ENCODE data around the gene MKNK2.

Gene MKNK2

DNA sequence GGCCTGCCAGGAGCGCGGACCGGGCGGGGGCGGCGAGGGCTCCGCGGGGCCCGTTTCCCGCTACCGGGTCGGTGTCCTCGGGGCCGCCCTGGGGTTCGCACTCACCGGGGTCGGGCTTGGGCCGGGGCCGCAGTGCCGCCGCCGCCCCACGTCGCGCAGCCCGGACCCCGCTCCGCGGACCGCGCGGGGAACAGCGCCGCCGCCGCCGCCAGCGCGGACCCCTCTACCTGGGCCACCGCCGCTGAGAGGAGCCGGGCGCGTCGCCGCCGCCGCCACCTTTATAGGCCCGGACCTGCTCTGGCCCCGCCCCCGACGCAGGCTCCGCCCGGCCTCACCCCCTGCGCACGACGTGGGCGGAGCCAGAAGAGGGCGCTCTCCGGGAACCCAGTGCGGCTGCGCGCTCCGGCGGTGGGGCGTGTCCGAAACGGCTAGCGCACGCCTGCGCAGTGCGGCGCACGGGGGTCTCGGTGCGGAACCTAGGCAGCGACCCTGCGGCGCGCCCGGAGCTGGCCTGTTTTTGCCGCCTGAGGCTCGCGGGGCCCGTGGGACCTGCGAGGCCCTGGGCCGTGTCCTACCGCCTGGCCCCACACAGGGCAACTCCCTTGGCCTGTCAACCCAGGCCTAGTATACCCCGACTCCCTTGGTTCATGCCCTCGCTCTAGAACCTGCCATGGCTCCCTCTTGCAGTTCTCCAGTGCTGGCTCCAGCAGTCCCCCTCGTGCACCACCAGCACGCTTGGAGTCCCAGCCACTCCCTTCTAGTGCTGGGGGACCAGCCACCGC is at the start of gene MKNK2:
Gene MKNK2 (minus strand): TSS at position 254 of the 782 bp plus-strand sequence. CDS start 393 bp downstream, outside the sequence.
- DNase-seq (ENCODE audit: low read depth): peak; percentile 65
- H3K4me3 ChIP-seq (ENCODE audit: low read depth, low read length): peak within 1 kb of the TSS; percentile 93
- in situ Hi-C loops (cut with HindIII; ENCODE audit: low sequenced_read_pairs): no loop called here
- TF ChIP-seq, protein P1, sequence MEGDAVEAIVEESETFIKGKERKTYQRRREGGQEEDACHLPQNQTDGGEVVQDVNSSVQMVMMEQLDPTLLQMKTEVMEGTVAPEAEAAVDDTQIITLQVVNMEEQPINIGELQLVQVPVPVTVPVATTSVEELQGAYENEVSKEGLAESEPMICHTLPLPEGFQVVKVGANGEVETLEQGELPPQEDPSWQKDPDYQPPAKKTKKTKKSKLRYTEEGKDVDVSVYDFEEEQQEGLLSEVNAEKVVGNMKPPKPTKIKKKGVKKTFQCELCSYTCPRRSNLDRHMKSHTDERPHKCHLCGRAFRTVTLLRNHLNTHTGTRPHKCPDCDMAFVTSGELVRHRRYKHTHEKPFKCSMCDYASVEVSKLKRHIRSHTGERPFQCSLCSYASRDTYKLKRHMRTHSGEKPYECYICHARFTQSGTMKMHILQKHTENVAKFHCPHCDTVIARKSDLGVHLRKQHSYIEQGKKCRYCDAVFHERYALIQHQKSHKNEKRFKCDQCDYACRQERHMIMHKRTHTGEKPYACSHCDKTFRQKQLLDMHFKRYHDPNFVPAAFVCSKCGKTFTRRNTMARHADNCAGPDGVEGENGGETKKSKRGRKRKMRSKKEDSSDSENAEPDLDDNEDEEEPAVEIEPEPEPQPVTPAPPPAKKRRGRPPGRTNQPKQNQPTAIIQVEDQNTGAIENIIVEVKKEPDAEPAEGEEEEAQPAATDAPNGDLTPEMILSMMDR (IDR thresholded peaks at IDR 0.05; ENCODE audit: low read depth, low read length, missing control alignments): peak; percentile 46

DNA sequence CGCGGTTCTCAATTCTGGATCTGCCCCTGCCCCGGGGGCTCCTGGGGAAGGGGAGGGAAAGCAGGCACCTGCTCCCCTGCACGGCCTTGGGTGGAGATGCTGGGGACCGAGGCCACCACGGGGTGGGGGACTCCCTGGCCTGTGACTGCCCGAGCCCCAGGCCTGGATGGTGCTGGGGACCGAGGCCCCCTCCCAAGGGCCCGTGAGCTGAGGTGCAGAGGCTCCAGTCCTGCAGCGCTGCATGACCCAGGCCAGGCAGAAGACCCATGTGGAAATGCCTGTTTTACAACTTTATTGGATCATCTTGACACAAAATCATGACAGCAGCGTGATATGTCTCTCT is 49.6 kb upstream of the MKNK2 start:
- H3K4me3 ChIP-seq (ENCODE audit: low read depth, low read length): no peak overlapping the region
- TF ChIP-seq, protein P1 (IDR thresholded peaks at IDR 0.05; ENCODE audit: low read depth, low read length, missing control alignments): no peak
- in situ Hi-C loops (cut with HindIII; ENCODE audit: low sequenced_read_pairs): no loop called here
- DNase-seq (ENCODE audit: low read depth): no peak

DNA sequence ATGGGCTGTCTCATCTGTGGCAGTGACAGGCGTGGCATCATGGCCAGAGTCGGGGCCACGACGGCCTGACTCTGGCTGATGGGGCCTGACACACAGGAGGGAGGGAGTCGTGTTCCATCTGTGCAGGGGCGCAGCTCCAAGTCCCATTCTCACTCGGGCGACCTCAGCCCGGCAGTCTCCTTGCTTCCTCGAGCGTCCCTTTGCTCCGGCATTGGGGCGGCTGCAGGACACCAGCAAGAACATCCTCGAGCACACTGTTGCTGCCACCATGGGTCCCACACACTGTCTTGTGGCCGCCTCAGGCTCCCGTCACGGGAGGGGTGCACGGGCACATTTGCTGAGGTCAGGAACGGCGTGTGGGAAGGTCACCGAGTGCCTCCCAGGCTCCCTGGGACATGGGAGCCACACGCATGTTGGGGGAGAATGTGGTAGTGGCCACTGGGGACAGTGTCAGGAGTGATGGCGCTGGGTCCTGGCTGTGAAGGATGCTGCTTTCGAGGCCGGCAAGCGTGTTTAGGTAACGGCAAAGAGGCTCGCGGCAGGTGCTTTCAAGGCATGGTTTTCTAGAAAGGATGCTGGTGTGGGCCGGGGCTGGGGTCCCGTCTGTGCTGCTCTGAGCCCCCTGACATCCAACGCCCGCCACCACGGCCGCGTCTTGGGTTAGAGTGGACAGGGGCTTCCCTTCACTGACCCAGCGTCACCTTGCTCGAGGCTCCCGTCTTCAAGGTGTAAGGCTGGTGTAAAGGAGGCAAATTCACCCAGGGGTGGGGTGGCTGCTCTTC is 49.1 kb upstream of the MKNK2 start:
- no peak overlapping the region for H3K4me3 ChIP-seq (ENCODE audit: low read depth, low read length)
- DNase-seq (ENCODE audit: low read depth): no peak
- in situ Hi-C loops (cut with HindIII; ENCODE audit: low sequenced_read_pairs): no loop called here
- TF ChIP-seq, protein P1 (IDR thresholded peaks at IDR 0.05; ENCODE audit: low read depth, low read length, missing control alignments): no peak

DNA sequence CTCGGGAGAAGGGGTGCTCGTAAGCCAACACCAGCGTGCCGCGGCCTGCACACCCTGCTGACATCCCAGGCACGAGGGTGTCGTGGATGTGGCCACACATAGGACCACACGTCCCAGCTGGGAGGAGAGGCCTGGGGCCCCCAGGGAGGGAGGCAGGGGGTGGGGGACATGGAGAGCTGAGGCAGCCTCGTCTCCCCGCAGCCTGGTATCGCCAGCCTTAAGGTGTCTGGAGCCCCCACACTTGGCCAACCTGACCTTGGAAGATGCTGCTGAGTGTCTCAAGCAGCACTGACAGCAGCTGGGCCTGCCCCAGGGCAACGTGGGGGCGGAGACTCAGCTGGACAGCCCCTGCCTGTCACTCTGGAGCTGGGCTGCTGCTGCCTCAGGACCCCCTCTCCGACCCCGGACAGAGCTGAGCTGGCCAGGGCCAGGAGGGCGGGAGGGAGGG is 48.0 kb upstream of the MKNK2 start:
- H3K4me3 ChIP-seq (ENCODE audit: low read depth, low read length): no peak overlapping the region
- no peak for DNase-seq (ENCODE audit: low read depth)
- TF ChIP-seq, protein P1 (IDR thresholded peaks at IDR 0.05; ENCODE audit: low read depth, low read length, missing control alignments): no peak
- in situ Hi-C loops (cut with HindIII; ENCODE audit: low sequenced_read_pairs): no loop called here

DNA sequence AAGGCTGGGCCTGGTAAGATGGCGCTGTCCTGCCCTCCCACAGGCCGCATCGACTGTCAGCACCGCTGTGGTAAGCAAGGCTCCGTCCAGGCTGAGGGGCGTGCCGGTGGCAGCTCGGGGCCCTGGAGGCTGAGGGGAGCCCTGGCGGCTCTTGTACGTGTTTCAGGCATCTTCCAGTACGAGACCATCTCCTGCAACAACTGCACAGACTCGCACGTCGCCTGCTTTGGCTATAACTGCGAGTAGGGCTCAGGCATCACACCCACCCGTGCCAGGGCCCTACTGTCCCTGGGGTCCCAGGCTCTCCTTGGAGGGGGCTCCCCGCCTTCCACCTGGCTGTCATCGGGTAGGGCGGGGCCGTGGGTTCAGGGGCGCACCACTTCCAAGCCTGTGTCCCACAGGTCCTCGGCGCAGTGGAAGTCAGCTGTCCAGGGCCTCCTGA is 46.9 kb upstream of the MKNK2 start:
- TF ChIP-seq, protein P1 (IDR thresholded peaks at IDR 0.05; ENCODE audit: low read depth, low read length, missing control alignments): no peak
- in situ Hi-C loops (cut with HindIII; ENCODE audit: low sequenced_read_pairs): no loop called here
- no peak overlapping the region for H3K4me3 ChIP-seq (ENCODE audit: low read depth, low read length)
- no peak for DNase-seq (ENCODE audit: low read depth)

DNA sequence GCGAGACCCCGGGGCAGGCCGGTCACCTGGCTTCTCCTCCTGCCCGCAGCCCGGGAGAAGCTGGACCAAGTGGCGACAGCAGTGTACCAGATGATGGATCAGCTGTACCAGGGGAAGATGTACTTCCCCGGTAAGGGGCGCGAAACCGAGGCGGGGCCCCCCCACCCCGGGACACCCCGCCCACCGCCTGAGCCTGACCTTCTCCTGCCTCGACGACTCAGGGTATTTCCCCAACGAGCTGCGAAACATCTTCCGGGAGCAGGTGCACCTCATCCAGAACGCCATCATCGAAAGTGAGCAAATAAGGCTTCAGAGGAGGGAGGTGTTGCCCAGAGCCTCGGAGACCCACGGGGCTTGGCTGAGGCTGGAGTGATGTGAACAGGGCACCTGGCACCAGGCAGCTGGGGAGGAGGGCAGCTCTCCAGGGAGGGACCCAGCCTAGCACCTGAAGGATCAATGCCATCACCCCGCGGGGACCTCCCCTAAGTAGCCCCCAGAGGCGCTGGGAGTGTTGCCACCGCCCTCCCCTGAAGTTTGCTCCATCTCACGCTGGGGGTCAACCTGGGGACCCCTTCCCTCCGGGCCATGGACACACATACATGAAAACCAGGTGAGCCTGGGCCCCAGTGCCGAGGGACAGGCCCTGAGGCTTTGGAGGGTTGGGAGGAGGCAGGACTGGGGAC is 46.3 kb upstream of the MKNK2 start:
- TF ChIP-seq, protein P1 (IDR thresholded peaks at IDR 0.05; ENCODE audit: low read depth, low read length, missing control alignments): no peak
- DNase-seq (ENCODE audit: low read depth): no peak
- in situ Hi-C loops (cut with HindIII; ENCODE audit: low sequenced_read_pairs): no loop called here
- H3K4me3 ChIP-seq (ENCODE audit: low read depth, low read length): peak overlapping the region; percentile 33

Data from astrocyte of the cerebellum (primary cell).